Chondrocyte (in vitro differentiated cells): ENCODE data around the gene TSPAN15. TPM values are rescaled to one million over a fixed set of nuclear protein-coding genes. Genes with fewer than 3 reads are reported as not detected.
A peak's percentile ranks its signal among the peaks of the same experiment; 100 is the strongest.

Experiments used
- DNase-seq: peaks from one replicate; pipeline ENCODE4 v3.0.0; 2021; ENCODE audit warnings: mixed read lengths, low spot score
- H3K27ac Mint-ChIP-seq: one replicate; pipeline ENCODE4 v1.8.0; 2021; ENCODE audit warnings: mild to moderate bottlenecking, moderate library complexity, mixed read lengths; ENCODE audit not compliant: unreplicated experiment
- H3K27me3 Mint-ChIP-seq: 2 replicates; pipeline ENCODE4 v1.8.0; 2021; ENCODE audit warnings: low read depth, mixed read lengths
- H3K36me3 Mint-ChIP-seq: 2 replicates; pipeline ENCODE4 v1.8.0; 2021; ENCODE audit warnings: low read depth, mixed read lengths
- H3K4me1 Mint-ChIP-seq: 2 replicates; pipeline ENCODE4 v1.8.0; 2021; ENCODE audit warnings: low read depth, mild to moderate bottlenecking, mixed read lengths
- H3K4me3 Mint-ChIP-seq: one replicate; pipeline ENCODE4 v1.8.0; 2021; ENCODE audit warnings: mild to moderate bottlenecking, moderate library complexity, mixed read lengths; ENCODE audit not compliant: unreplicated experiment
- H3K9me3 Mint-ChIP-seq: 2 replicates; pipeline ENCODE4 v1.8.0; 2021; ENCODE audit warnings: low read depth, mixed read lengths
- total RNA-seq: library from RNA; stranded (reverse); gene quantifications from 3 replicates; pipeline ENCODE4 v1.2.1, GENCODE V29; 2021
- TF ChIP-seq, protein P1 (sequence below): fragments of 200-600 bp; sonication (generic); IDR thresholded peaks from 2 replicates; pipeline ENCODE4 v1.5.0; 2021; ENCODE audit warnings: antibody characterized with exemption, mild to moderate bottlenecking, moderate library complexity

Gene TSPAN15
- total RNA-seq, 1 donor from 2014 or later: 8.9 TPM

DNA sequence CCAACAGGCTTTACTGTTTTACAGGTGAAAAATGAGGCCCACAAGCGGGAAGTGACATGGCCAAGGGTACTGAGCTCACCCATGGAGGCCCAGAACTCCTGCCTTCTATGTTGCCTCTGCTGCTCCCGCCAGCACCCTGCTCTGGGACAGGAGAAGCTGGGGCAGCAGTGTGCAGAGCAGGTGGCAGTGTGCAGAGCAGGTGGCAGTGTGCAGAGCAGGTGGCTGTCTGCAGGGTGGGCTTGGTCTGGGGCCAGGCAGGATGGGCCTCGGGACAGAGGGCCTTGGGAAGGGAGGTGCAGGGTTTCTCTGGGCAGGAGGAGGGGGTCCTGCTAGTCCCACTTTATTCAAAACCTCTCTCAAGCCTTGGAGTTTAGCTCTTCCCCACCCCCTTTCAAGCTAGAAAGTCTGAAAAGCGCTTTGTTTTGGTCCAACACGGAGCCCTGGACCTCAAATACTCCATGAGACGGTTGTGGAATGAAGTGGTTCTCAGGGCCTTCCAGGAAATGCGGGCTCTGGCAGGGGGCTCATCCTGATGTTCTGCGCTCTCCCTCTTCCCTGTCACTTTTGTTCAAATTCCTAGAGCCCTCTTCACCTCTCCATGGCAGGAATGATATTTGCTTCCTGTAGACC, 26.8 kb downstream of the TSPAN15 start:
- no peak overlapping the region for H3K4me3 Mint-ChIP-seq
- peaks cover 48% of the 10 kb centered on the region for H3K4me1 Mint-ChIP-seq
- TF ChIP-seq, protein P1, sequence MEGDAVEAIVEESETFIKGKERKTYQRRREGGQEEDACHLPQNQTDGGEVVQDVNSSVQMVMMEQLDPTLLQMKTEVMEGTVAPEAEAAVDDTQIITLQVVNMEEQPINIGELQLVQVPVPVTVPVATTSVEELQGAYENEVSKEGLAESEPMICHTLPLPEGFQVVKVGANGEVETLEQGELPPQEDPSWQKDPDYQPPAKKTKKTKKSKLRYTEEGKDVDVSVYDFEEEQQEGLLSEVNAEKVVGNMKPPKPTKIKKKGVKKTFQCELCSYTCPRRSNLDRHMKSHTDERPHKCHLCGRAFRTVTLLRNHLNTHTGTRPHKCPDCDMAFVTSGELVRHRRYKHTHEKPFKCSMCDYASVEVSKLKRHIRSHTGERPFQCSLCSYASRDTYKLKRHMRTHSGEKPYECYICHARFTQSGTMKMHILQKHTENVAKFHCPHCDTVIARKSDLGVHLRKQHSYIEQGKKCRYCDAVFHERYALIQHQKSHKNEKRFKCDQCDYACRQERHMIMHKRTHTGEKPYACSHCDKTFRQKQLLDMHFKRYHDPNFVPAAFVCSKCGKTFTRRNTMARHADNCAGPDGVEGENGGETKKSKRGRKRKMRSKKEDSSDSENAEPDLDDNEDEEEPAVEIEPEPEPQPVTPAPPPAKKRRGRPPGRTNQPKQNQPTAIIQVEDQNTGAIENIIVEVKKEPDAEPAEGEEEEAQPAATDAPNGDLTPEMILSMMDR: no peak
- no peak for DNase-seq
- no peak overlapping the region for H3K27ac Mint-ChIP-seq
- H3K27me3 Mint-ChIP-seq: no peaks in the 10 kb centered on the region
- no peaks in the 10 kb centered on the region for H3K9me3 Mint-ChIP-seq
- H3K36me3 Mint-ChIP-seq: peaks cover 2% of the 10 kb centered on the region

DNA sequence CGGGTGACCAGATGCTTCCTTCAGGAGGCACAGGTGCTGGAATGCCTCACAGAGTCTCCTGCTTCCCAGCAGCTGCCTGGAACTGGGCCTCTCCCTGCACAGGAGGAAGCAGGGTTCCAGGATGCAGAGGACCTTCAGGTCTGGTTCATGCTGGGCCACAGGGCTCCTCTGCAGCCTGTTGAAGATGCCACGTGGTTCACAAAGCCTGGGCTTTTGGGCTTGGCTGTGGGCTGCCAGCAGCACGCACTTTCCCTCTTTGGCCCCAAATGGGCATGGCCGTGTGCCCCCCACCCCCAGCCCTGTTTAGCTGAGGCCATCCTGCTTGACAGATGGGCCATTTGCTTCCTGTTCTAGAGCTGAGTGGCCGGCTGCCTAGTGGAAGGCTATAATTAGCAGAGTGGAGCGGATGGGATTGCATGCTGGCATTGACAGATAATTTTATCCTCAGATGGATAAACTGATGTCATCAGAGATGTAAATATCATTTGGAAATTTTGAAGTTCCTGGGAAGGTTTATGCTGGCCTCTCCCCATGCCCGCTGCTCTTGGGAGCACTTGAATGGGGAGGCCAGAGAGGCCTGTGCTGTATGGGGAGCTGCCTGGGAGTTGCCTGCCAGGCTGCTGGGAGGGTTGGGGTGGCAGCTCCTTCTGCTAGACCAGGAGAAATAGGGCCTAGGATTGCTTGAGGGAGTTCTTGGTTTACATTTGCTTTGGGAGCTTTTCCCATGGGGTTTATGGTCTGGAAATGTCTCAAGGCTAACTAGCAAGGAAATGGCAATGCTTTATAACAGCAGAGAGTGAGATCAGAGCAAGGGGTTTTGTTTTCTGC, 28.2 kb downstream of the TSPAN15 start:
- H3K9me3 Mint-ChIP-seq: no peaks in the 10 kb centered on the region
- H3K27me3 Mint-ChIP-seq: no peaks in the 10 kb centered on the region
- H3K4me1 Mint-ChIP-seq: peaks cover 40% of the 10 kb centered on the region
- peak overlapping the region; percentile 93 for H3K27ac Mint-ChIP-seq
- TF ChIP-seq, protein P1: no peak
- no peak for DNase-seq
- peak overlapping the region; percentile 23 for H3K4me3 Mint-ChIP-seq
- H3K36me3 Mint-ChIP-seq: peaks cover 2% of the 10 kb centered on the region

DNA sequence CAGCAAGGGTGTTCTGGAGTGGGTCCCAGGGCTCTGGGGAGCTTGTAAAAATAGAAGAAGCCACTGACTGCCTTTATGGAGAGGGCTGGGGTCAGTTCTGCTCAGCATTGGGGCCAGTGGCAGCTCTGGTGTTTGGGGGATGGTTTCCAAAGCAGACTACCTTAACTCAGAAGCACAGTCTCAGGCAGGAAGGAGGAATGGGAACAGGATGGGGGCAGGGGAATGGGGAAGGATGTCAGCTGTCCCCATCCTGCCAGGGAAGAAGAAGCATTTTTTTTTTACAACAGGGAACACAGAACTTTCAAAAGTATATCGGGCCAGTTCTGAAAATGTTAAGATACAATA, 28.8 kb downstream of the TSPAN15 start:
- TF ChIP-seq, protein P1: no peak
- H3K36me3 Mint-ChIP-seq: peaks cover 2% of the 10 kb centered on the region
- no peaks in the 10 kb centered on the region for H3K27me3 Mint-ChIP-seq
- peak overlapping the region; percentile 93 for H3K27ac Mint-ChIP-seq
- H3K9me3 Mint-ChIP-seq: no peaks in the 10 kb centered on the region
- DNase-seq: no peak
- H3K4me1 Mint-ChIP-seq: peaks cover 35% of the 10 kb centered on the region
- peak overlapping the region; percentile 23 for H3K4me3 Mint-ChIP-seq

DNA sequence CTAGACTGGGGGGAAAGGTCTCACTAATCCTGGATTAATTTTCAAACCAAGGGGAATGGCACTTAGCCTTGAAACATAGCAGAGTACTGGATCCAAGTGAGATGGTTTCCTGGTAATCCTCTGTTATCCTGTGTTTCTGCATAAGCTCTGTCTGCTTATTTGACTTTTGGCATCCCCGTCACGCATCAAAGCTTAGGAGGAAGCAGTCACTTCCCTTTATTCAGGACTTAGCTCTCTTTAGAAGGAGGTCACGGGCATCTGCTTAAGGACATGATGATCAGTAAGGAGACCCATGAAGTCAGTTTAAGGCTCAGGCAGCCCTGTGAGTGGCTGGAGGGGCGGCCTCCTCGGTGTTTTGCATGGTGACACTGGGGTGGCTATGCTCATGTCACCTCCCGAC, 30.0 kb downstream of the TSPAN15 start:
- TF ChIP-seq, protein P1: no peak
- no peaks in the 10 kb centered on the region for H3K27me3 Mint-ChIP-seq
- H3K4me1 Mint-ChIP-seq: peaks cover 25% of the 10 kb centered on the region
- no peaks in the 10 kb centered on the region for H3K9me3 Mint-ChIP-seq
- H3K4me3 Mint-ChIP-seq: no peak overlapping the region
- no peak for DNase-seq
- H3K27ac Mint-ChIP-seq: peak overlapping the region; percentile 57
- H3K36me3 Mint-ChIP-seq: peaks cover 2% of the 10 kb centered on the region

DNA sequence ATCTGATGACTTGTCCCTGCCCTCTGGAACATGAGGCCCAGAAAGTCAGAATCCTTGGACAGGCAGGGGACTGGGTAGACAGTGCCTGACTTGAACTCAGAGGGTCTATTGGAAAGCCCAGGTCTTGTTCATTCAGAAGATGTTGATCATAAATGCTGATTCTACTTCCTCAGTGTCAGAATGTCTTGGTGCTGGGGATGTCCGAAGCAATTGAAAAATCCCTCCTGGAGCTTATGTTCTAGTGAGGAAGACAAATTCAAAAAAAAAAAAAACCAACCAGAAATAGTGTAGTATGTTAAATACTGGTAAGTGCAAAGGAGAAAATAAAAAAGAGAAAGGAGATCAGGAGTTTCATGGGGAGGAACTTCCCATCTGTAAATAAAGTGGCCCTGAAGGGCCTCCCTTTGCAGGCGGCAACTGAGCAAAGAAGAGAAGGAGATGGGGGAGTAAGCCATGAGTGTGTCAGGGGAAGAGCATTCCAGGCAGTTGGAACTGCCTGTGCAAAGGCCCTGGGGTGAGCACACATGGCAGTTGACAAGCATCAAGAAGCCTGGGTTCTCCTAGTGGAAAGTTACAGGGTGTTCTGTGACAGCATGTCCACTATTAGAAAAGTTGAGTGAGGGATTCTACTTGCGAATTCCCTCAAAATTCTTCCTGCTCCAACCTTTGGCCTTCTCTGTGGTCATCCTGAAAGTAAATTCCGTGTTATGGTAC, 30.7 kb downstream of the TSPAN15 start:
- H3K27ac Mint-ChIP-seq: no peak overlapping the region
- H3K9me3 Mint-ChIP-seq: no peaks in the 10 kb centered on the region
- no peak for DNase-seq
- peaks cover 2% of the 10 kb centered on the region for H3K36me3 Mint-ChIP-seq
- TF ChIP-seq, protein P1: no peak
- H3K4me1 Mint-ChIP-seq: peaks cover 25% of the 10 kb centered on the region
- H3K27me3 Mint-ChIP-seq: no peaks in the 10 kb centered on the region
- H3K4me3 Mint-ChIP-seq: no peak overlapping the region
